GM10847 (cell line): ENCODE data around the gene FAM20C.

Experiments used
- POLR2A ChIP-seq: IDR thresholded peaks from 2 replicates; pipeline ENCODE4 v1.6.1; 2011; ENCODE audit not compliant: insufficient read length; ENCODE audit errors: extremely low read depth

Gene FAM20C

GRCh38 chr7:295155-296154, 103.1 kb downstream of the FAM20C start:
- no peak for TF ChIP-seq POLR2A

GRCh38 chr7:296373-296945, 104.1 kb downstream of the FAM20C start:
- no peak for TF ChIP-seq POLR2A

GRCh38 chr7:297611-298374, 105.4 kb downstream of the FAM20C start:
- no peak for TF ChIP-seq POLR2A

- TF ChIP-seq POLR2A = no peak
Observed at GRCh38 chr7:298375-298702, 106.0 kb downstream of the FAM20C start.

DNA sequence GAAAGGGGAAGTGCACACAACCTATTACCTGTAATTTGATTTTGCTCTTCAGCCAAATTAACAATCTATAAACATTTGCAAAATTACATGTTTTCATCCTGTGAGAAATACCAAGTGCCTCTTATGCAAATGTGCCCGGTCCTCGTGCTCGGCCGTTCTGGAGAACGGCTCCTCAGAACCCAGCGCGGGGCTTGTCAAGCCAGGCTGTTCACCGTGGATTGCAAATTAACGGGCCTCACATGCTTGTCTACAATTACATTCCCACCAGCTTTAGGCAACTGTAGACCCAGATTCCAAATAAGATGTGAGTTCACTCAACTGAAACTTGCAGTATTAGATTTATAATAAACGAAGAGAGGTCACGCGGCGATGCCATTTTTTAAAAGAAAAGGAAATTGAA, 106.4 kb downstream of the FAM20C start:
- TF ChIP-seq POLR2A = no peak

- no peak for TF ChIP-seq POLR2A
Observed at GRCh38 chr7:299169-299568, 106.8 kb downstream of the FAM20C start.

GRCh38 chr7:299628-300027, 107.3 kb downstream of the FAM20C start:
- TF ChIP-seq POLR2A = no peak

DNA sequence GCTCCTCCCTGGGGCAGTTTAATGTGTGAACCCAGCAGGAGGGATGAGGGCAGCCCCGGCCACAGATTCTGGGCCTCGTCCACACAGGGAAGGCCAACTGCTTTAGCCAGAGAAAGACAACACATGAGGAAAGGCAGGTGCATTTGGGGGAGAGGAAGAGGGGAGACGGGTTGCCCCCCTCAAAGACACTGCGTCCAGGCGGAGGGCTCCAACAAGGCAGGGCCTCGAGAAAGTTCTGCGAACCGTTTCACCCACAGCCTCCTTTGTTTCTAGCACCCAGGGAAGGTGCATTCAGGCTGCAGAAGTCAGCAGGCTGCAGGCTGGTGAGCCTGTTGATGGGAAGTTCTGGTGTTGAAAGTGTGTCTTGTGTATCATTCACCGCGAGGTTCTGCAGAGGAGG, 107.7 kb downstream of the FAM20C start:
- TF ChIP-seq POLR2A = no peak

DNA sequence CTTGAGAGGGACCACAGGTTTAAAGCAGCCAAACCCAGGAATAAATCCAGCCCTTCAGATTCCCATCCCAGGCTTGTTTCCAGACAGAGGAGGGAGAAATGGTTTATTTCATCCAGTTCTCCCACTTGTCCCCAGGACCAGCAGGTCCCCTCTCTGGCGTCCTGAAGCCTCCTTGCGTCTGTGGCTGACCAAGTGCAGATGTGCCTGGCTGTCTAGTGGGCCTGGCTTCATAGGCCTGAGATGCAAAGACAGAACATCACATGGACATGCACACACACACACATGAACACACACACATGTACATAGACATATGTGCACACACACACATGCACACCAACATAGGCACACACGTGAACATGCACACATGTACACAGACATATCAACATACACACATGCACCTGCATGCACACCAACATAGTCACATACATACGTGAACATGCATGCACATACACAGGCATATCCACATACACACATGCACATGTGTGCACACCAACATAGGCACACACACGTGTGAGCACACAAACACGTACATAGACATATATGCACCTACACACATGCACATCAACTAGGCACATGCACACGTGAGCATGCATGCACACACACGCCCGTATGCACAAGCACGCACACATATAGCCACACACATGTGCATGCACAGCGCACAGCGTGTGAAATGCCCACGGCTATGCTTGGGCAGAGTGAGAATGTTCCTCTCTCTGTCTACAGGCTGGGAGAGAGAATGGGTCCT, 108.3 kb downstream of the FAM20C start:
- TF ChIP-seq POLR2A = no peak

DNA sequence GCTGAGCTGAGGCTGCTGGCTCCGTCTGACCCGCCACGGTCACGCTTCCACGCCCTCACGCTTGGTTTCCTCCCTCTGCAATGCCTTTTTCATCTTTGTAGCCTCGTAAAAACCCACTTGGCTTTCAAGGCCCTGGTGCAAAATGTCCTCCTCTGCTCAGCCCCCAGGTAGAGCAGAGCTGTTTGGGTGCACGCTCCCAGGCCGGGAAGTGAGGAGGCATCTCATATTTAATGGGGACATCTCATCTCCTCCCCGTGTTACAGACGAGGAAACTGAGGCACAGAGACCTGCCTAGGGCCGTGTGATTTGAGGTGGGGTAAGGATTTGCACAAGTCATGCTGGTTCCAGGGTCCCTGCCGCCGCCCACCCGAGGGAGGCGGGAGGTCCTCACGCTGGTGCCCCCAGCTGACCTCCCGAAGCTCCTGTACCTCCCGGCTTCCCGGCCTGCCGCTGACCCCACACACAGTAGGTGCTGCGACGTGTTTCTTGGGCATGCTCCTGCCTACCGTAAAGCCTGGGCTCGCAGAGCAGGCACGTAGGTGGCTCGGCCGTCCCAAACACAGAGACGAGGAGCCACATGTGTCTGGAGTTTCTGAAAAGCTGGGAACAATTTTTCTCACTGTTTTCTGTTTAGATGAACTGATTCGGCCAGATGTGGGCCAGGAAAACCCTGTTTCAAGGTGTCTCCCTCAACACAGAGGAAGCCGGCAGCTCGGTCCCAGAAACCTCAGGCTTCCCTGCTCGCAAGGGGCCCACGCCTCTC, 109.1 kb downstream of the FAM20C start:
- TF ChIP-seq POLR2A = no peak

DNA sequence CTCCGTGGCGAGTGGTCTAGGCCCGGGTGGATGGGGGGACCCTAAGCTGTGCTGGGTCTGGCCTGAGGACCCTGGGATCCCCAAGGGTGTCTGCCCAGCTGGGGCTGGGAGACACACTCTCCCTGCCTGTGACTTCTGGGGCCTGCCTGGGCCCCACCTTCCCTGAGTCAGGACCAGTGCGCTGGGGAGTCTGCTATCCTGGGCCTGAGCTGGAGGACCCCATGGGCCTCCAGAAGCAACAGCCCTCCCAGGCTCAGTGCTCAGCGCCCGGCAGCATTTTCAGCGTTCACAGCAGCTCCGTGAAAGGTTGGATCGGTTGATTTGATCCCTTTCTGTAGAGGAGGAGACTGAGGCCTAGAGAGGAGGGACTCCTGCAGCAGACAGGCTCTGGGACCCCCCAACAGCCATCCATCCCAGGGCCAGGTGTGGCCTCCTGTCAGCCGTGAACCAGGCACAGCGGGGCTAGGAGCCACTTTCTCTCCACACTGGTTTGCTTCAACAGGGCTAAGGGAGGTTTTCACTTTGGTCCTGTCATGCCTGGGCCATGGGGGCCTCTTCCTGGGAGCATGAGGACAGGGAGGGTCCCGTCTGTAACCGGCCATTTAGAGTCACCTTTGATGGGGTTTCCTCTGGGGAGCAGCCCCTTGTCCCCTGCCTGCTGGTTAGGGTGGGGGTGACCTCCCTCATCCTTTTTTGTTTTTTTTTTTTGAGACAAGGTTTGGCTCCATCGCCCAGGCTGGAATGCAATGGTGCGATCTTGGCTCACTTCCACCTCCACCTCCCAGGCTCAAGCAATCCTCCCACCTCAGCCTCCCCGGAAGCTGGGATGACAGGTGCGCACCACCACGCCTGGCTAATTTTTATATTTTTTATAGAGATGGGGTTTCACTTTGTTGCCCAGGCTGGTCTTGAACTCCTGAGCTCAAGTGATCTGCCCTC, 110.0 kb downstream of the FAM20C start:
- TF ChIP-seq POLR2A = no peak

DNA sequence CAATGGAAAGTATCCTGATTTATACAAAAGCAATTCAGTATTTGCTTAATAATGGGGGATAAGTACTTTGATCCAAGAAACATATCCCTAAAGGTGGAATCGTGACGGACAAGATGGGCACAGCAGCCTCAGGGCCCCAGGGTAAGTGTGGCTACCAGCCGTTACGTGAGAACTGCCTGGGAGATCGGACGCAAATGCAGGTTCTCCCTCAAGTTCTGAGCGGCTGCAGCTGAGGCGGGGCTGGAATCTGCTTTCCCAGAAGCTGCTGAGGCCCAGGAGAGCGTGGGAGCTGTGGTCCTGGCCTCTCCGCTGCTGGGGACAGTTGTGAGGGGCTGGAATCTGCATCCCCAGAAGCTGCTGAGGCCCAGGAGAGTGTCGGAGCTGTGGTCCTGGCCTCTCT, 111.1 kb downstream of the FAM20C start:
- TF ChIP-seq POLR2A = no peak

DNA sequence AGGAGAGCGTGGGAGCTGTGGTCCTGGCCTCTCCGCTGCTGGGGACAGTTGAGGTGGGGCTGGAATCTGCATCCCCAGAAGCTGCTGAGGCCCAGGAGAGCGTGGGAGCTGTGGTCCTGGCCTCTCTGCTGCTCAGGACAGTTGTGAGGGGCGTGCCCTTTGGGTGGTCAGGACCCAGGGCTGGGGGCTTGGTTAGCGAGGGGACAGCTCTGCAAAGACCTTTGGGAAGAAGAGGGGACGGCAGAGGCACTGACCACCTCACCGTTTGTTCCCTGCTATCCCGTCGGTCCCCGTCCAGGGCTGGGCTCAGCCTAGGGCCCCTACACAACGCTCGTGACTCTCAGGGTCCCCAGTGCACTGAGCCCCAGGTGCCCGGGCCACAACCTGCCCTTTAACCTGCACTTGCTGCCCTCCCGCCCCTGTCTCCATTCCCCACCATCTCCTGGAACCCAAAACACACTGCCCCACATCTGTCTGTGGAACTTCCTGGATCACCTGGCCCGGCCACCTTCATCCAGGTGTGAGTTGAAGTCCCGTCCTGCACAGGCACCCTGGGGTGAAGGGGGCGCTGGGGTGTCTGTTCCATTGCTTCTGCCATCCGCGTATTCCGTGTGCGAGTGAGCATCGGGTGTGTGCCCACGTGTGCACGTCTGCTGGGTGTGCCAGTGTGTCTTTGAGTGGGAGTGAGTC, 111.7 kb downstream of the FAM20C start:
- TF ChIP-seq POLR2A = no peak
